HepG2 (cell line): ENCODE results near the gene EVL. TPM values are rescaled to one million over a fixed set of nuclear protein-coding genes. Genes with fewer than 3 reads are reported as not detected.

Source experiments
- ATAC-seq: fragments of 200-7000 bp; cut with Tn5 transposase; 3 replicates; pipeline ENCODE4 v1.9.1; 2020; ENCODE audit warnings: mild to moderate bottlenecking, moderate library complexity
- BruUV-seq: library from RNA; stranded (reverse); fragments of 400-500 nt; replicated peaks from 2 replicates; lab custom pipeline; 2021; lab: Mats Ljungman, UMichigan
- CTCF ChIA-PET: fragments of 300-600 bp; formaldehyde crosslinking; extraction: SDS; loops from one replicate; lab custom pipeline; 2021; ENCODE audit warnings: low total read pairs, inconsistent platforms, low intra/inter-chr PET ratio; lab: Yijun Ruan, JAX
- POLR2A ChIA-PET: fragments of 350-600 bp; sonication (Branson Sonifier 250); formaldehyde crosslinking; loops from one replicate; lab custom pipeline; 2020; ENCODE audit warnings: antibody characterized with exemption, inconsistent platforms; lab: Yijun Ruan, JAX
- DNase-seq: peaks from one replicate; pipeline ENCODE4 v3.0.0-alpha.2; 2015; ENCODE audit warnings: low spot score
- FAIRE-seq: peaks from 3 replicates; lab custom pipeline; 2011; peaks lifted over from hg19 to GRCh38; lab: Jason Lieb, UNC
- H2AFZ ChIP-seq: one replicate; pipeline ENCODE4 v1.6.1; 2011; ENCODE audit warnings: low read length, inconsistent platforms
- H3K27ac ChIP-seq: fragments of 300-600 bp; 3 replicates; pipeline ENCODE4 v1.8.0; 2011; ENCODE audit warnings: mixed run types, mild to moderate bottlenecking, mixed read lengths, low read length, inconsistent platforms; ENCODE audit not compliant: insufficient read depth; ENCODE audit errors: extremely low read length
- H3K27me3 ChIP-seq, 2 experiments: fragments of 200-600 bp in 1 of 2; 2 replicates in 1 of 2; 3 replicates in 1 of 2; pipeline versions ENCODE4 v1.6.0 to v1.8.0; 2011; ENCODE audit warnings: low read length in 2 of 2, mild to moderate bottlenecking in 2 of 2, moderate library complexity in 2 of 2, inconsistent platforms in 1 of 2; ENCODE audit not compliant: insufficient read depth in 2 of 2, control insufficient read depth in 1 of 2
- H3K36me3 ChIP-seq, 2 experiments: fragments of 200-600 bp in 1 of 2; replicated peaks in 1 of 2; 2 replicates in 1 of 2; 3 replicates in 1 of 2; pipeline versions ENCODE4 v1.5.1 to v1.8.0; 2011; ENCODE audit warnings: low read length in 2 of 2, inconsistent platforms in 1 of 2; ENCODE audit not compliant: insufficient read depth in 2 of 2, control insufficient read depth in 1 of 2
- H3K4me1 ChIP-seq: 2 replicates; pipeline ENCODE4 v1.5.1; 2012; ENCODE audit warnings: low read length, inconsistent platforms; ENCODE audit not compliant: insufficient read depth
- H3K4me2 ChIP-seq: 2 replicates; pipeline ENCODE4 v1.6.0; 2011; ENCODE audit warnings: low read depth, low read length, inconsistent platforms
- H3K4me3 ChIP-seq, 3 experiments: fragments of 200-600 bp in 1 of 3; sonication (generic), shearing (Covaris generic) in 1 of 3; replicated peaks in 1 of 3; 2 replicates each; pipeline ENCODE4 v1.5.1; 2011 to 2016; ENCODE audit warnings: low read length in 3 of 3, inconsistent platforms in 2 of 3, low read depth in 2 of 3, mild to moderate bottlenecking in 2 of 3, control low read depth in 1 of 3, mixed read lengths in 1 of 3; ENCODE audit not compliant: insufficient read depth in 1 of 3
- H3K79me2 ChIP-seq: one replicate; pipeline ENCODE4 v1.6.1; 2011; ENCODE audit warnings: low read length, inconsistent platforms; ENCODE audit not compliant: insufficient read depth
- H3K9ac ChIP-seq: 2 replicates; pipeline ENCODE4 v1.6.0; 2011; ENCODE audit warnings: mild to moderate bottlenecking, low read depth, low read length, inconsistent platforms; ENCODE audit not compliant: insufficient read depth
- H3K9me3 ChIP-seq: 2 replicates; pipeline ENCODE4 v1.5.1; 2012; ENCODE audit warnings: mild to moderate bottlenecking, low read length
- H4K20me1 ChIP-seq: 2 replicates; pipeline ENCODE4 v1.6.0; 2011; ENCODE audit warnings: inconsistent platforms, mild to moderate bottlenecking, low read length, moderate library complexity; ENCODE audit not compliant: insufficient read depth
- ARNT2 ChIP-seq: sonication (generic); formaldehyde crosslinking; IDR thresholded peaks from 2 replicates; pipeline ENCODE4 v1.8.0; 2022; ENCODE audit warnings: mild to moderate bottlenecking, low read depth, missing genetic modification reagents, moderate library complexity
- ATM ChIP-seq: fragments of 450-650 bp; IDR thresholded peaks from 2 replicates; pipeline ENCODE4 v1.7.1; 2017; ENCODE audit warnings: mild to moderate bottlenecking, borderline replicate concordance
- FOXA1 ChIP-seq, 2 experiments: fragments of 450-650 bp in 1 of 2; sonication (generic) in 1 of 2; formaldehyde crosslinking in 1 of 2; IDR thresholded peaks; 2 replicates each; pipeline versions ENCODE4 v1.4.0 to v1.6.1; 2016 to 2020; ENCODE audit warnings: missing genetic modification reagents in 1 of 2
- GTF3A ChIP-seq: sonication (generic); formaldehyde crosslinking; conservative IDR thresholded peaks from 2 replicates; pipeline ENCODE4 v1.4.0; 2020; ENCODE audit warnings: mild to moderate bottlenecking, missing genetic modification reagents
- HDAC2 ChIP-seq: sonication (generic); formaldehyde crosslinking; IDR thresholded peaks from 2 replicates; pipeline ENCODE4 v1.4.0; 2020; ENCODE audit warnings: missing genetic modification reagents
- RXRB ChIP-seq: IDR thresholded peaks from 2 replicates; pipeline ENCODE4 v1.6.1; 2016; ENCODE audit warnings: borderline replicate concordance, missing genetic modification reagents, missing compliant biosample characterization
- ZBTB7A ChIP-seq: sonication (generic); formaldehyde crosslinking; IDR thresholded peaks from 2 replicates; pipeline ENCODE4 v1.8.0; 2022; ENCODE audit warnings: mild to moderate bottlenecking, missing genetic modification reagents
- ZC3H13 ChIP-seq: sonication (generic); formaldehyde crosslinking; IDR thresholded peaks from 2 replicates; pipeline ENCODE4 v1.8.1; 2023; ENCODE audit warnings: mild to moderate bottlenecking, missing genetic modification reagents, moderate library complexity
- ZFP36 ChIP-seq: fragments of 150-350 bp; IDR thresholded peaks from 2 replicates; pipeline ENCODE4 v1.6.1; 2018; ENCODE audit warnings: borderline replicate concordance, low read length, low read depth; ENCODE audit not compliant: partially characterized antibody
- ZNF143 ChIP-seq: sonication (generic); formaldehyde crosslinking; IDR thresholded peaks from 2 replicates; pipeline ENCODE4 v1.4.0; 2020; ENCODE audit warnings: missing genetic modification reagents
- ZNF562 ChIP-seq: sonication (generic); formaldehyde crosslinking; IDR thresholded peaks from 2 replicates; pipeline ENCODE4 v1.8.0; 2022; ENCODE audit warnings: missing genetic modification reagents, borderline replicate concordance
- ZNF841 ChIP-seq: sonication (generic); formaldehyde crosslinking; IDR thresholded peaks from 2 replicates; pipeline ENCODE4 v1.8.1; 2023; ENCODE audit warnings: missing genetic modification reagents, borderline replicate concordance
- WGBS: methylation state at CpG from one replicate; pipeline ENCODE4 v1.1.6; 2017; ENCODE audit warnings: low lambda C conversion rate; 5-methylcytosine and 5-hydroxymethylcytosine counted together
- in situ Hi-C: cut with HindIII; loops from 2 replicates; pipeline ENCODE4 v1.10.0; 2017; ENCODE audit warnings: low pct_unique_long_range_greater_than_20kb; ENCODE audit not compliant: extremely low pct_ligation_motif_present
- intact Hi-C: fragments of 100-400 bp; cut with micrococcal nuclease; formaldehyde crosslinking; loops from one replicate; pipeline ENCODE4 v1.10.0; 2022; ENCODE audit not compliant: unreplicated experiment
- polyA plus RNA-seq, 8 experiments: library from polyadenylated mRNA; depleted of rRNA in 3 of 8; stranded (reverse) in 7 of 8; unstranded in 1 of 8; fragments of >200 nt; fragmentation: Illumina TruSeq in 4 of 8; extraction: Trizol in 4 of 8; gene quantifications; 2 replicates each; pipeline versions ENCODE4 v1.2.1 to v1.2.3, GENCODE V29; 2011 to 2016; ENCODE audit warnings: low read depth in 4 of 8, missing spikeins in 1 of 8, mixed read lengths in 1 of 8; ENCODE audit not compliant: insufficient read depth in 1 of 8
- total RNA-seq, 5 experiments: library from RNA; depleted of rRNA; stranded (reverse); fragments of >200 nt; fragmentation: Illumina TruSeq; extraction: Trizol; gene quantifications; 2 replicates each; pipeline ENCODE4 v1.2.3, GENCODE V29; 2016; ENCODE audit warnings: low read depth in 1 of 5
- TF ChIP-seq, protein P1 (sequence below): sonication (generic); formaldehyde crosslinking; IDR thresholded peaks from 2 replicates; pipeline ENCODE4 v1.5.0; 2020; ENCODE audit warnings: mild to moderate bottlenecking, missing genetic modification reagents, moderate library complexity
- TF ChIP-seq, protein P2 (sequence below): sonication (generic); formaldehyde crosslinking; IDR thresholded peaks from 2 replicates; pipeline ENCODE4 v1.4.0; 2020; ENCODE audit warnings: mild to moderate bottlenecking, missing genetic modification reagents
- TF ChIP-seq, protein P3 (sequence below): IDR thresholded peaks from 2 replicates; pipeline ENCODE4 v1.6.1; 2016; ENCODE audit warnings: missing compliant biosample characterization, missing genetic modification reagents, borderline replicate concordance

The EVL gene
- total and polyA plus RNA-seq, 2 of the 13 experiments (the other 11 are each of a cell fraction or from before 2014, with no cell fraction given): 15.1 to 31.2 TPM

DNA sequence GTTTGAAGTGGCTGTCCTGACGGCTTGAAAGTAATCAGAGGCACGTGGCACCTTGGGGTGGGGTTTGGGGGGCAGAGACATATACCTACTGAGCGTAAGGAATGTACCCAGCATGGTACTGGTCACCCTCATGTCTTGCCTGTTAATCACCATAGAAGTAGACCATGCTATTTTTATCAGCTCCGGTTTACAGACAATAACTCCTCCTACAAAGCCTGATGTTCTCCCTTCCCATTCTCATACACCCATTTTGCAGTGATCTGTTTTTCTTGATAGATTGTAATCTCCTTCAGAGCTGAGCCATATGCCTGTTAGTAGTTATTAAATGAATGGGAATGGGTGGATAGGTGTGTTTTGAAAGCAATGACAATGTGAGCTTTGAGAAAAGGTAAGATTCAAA, 10.5 kb downstream of the EVL start:
- H2AFZ ChIP-seq: no peak overlapping the region
- CTCF ChIA-PET: no interaction called here
- intact Hi-C loops: no loop called here

DNA sequence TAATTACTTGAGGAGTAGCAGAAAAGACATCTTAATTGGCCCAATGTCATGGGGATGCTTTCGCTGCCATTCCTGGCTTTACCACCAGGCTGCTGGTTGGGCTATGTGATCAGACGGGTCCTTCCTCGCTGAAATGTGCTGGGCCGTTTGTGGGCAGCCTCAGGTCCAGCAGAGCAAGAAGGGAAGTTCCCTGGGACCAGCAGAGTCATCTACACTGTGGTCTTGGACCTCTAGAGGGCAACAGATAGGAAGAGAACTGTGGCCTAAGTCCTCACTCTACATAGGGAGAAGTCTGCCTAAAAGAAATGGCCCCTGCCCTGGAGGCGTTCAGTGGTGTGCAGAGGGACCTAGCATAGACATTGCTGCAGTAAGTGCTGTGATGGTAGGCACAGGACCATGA, 10.9 kb downstream of the EVL start:
- ATAC-seq (peak; percentile 83), FAIRE-seq (peak; percentile 40)
- Histone ChIP-seq H3K9me3 (no peaks in the 10 kb centered on the region), H2AFZ (no peak overlapping the region), H3K4me1 (no peaks in the 10 kb centered on the region), H3K79me2 (no peaks in the 10 kb centered on the region), H3K27me3 (no peaks in the 10 kb centered on the region)
- 95% methylated on average over 4 of the region's 5 CpGs for WGBS
- POLR2A ChIA-PET: no interaction called here
- TF ChIP-seq, protein P1, sequence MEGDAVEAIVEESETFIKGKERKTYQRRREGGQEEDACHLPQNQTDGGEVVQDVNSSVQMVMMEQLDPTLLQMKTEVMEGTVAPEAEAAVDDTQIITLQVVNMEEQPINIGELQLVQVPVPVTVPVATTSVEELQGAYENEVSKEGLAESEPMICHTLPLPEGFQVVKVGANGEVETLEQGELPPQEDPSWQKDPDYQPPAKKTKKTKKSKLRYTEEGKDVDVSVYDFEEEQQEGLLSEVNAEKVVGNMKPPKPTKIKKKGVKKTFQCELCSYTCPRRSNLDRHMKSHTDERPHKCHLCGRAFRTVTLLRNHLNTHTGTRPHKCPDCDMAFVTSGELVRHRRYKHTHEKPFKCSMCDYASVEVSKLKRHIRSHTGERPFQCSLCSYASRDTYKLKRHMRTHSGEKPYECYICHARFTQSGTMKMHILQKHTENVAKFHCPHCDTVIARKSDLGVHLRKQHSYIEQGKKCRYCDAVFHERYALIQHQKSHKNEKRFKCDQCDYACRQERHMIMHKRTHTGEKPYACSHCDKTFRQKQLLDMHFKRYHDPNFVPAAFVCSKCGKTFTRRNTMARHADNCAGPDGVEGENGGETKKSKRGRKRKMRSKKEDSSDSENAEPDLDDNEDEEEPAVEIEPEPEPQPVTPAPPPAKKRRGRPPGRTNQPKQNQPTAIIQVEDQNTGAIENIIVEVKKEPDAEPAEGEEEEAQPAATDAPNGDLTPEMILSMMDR (CRISPR knock-in tag): peak; percentile 24; the same call in 1 of the 2 replicates
- TF ChIP-seq ARNT2: no peak
- TF ChIP-seq, protein P2, sequence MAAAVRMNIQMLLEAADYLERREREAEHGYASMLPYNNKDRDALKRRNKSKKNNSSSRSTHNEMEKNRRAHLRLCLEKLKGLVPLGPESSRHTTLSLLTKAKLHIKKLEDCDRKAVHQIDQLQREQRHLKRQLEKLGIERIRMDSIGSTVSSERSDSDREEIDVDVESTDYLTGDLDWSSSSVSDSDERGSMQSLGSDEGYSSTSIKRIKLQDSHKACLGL (CRISPR knock-in tag): no peak
- TF ChIP-seq, all 625 proteins: peak for 1
- Histone ChIP-seq H3K27ac (no peak overlapping the region), H3K4me2 (no peak overlapping the region), H3K36me3 (no peaks in the 10 kb centered on the region), H3K9ac (no peak overlapping the region), H3K4me3 (no peak overlapping the region), H4K20me1 (no peaks in the 10 kb centered on the region)
- no TSS peak for BruUV-seq
- intact Hi-C loops: no loop called here
- peak; percentile 15 for DNase-seq
- in situ Hi-C loops: no loop called here
- CTCF ChIA-PET: no interaction called here

More for the DNA sequence above, 10.5 kb downstream of the EVL start:
- POLR2A ChIA-PET: no interaction called here
- Histone ChIP-seq H3K27me3 (no peaks in the 10 kb centered on the region), H3K36me3 (no peaks in the 10 kb centered on the region), H3K4me3 (no peak overlapping the region), H3K9ac (no peak overlapping the region), H3K4me1 (no peaks in the 10 kb centered on the region), H3K9me3 (no peaks in the 10 kb centered on the region), H3K4me2 (no peak overlapping the region), H4K20me1 (no peaks in the 10 kb centered on the region), H3K27ac (no peak overlapping the region), H3K79me2 (no peaks in the 10 kb centered on the region)
- no peak for DNase-seq
- no peak for ATAC-seq
- TF ChIP-seq RXRB (CRISPR knock-in tag) (no peak), FOXA1 (IDR thresholded peaks at IDR 0.05) (no peak), FOXA1 (CRISPR knock-in tag; IDR thresholded peaks at IDR 0.05) (no peak), ATM (no peak), ZBTB7A (no peak), GTF3A (CRISPR knock-in tag) (no peak), ZC3H13 (CRISPR knock-in tag) (no peak), ZNF841 (CRISPR knock-in tag) (no peak), HDAC2 (CRISPR knock-in tag) (no peak), ZNF143 (CRISPR knock-in tag) (no peak), ZNF562 (CRISPR knock-in tag) (no peak), ZFP36 (no peak)
- TF ChIP-seq, protein P3, sequence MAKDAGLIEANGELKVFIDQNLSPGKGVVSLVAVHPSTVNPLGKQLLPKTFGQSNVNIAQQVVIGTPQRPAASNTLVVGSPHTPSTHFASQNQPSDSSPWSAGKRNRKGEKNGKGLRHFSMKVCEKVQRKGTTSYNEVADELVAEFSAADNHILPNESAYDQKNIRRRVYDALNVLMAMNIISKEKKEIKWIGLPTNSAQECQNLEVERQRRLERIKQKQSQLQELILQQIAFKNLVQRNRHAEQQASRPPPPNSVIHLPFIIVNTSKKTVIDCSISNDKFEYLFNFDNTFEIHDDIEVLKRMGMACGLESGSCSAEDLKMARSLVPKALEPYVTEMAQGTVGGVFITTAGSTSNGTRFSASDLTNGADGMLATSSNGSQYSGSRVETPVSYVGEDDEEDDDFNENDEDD: no peak
- no TSS peak for BruUV-seq
- in situ Hi-C loops: no loop called here
- 69% methylated on average over 4 of the region's 4 CpGs for WGBS
- no peak for FAIRE-seq
